Fibroblast of lung (primary cell): ENCODE results near the gene PSME3IP1. TPM values are rescaled to one million over a fixed set of nuclear protein-coding genes. Genes with fewer than 3 reads are reported as not detected.

Experiments
- DNase-seq, 2 donors: peaks; one replicate each; pipeline versions ENCODE4 v3.0.0 to v3.0.0-alpha.2; 2010; ENCODE audit warnings: low read depth in 2 of 2
- H2AFZ ChIP-seq: 2 replicates; pipeline ENCODE4 v1.5.1; 2012; ENCODE audit warnings: low read length, control low read depth, inconsistent platforms
- H3K27ac ChIP-seq: 2 replicates; pipeline ENCODE4 v1.5.1; 2011; ENCODE audit warnings: low read length, control low read depth; ENCODE audit not compliant: insufficient read depth
- H3K27me3 ChIP-seq: 2 replicates; pipeline ENCODE4 v1.5.1; 2011; ENCODE audit warnings: mild to moderate bottlenecking, low read length; ENCODE audit not compliant: control insufficient read depth, insufficient read depth
- H3K36me3 ChIP-seq: 2 replicates; pipeline ENCODE4 v1.5.1; 2011; ENCODE audit warnings: low read length; ENCODE audit not compliant: control insufficient read depth, insufficient read depth
- H3K4me1 ChIP-seq: 2 replicates; pipeline ENCODE4 v1.5.1; 2011; ENCODE audit warnings: low read length; ENCODE audit not compliant: control insufficient read depth, insufficient read depth; ENCODE audit errors: extremely low read depth
- H3K4me2 ChIP-seq: 2 replicates; pipeline ENCODE4 v1.5.1; 2011; ENCODE audit warnings: low read length, control low read depth; ENCODE audit not compliant: insufficient read depth; ENCODE audit errors: extremely low read depth
- H3K4me3 ChIP-seq, 4 experiments: fragments of 200-600 bp in 1 of 4; sonication (generic) in 1 of 4; replicated peaks in 1 of 4; 2 replicates each; pipeline ENCODE4 v1.5.1; 2011 to 2016; ENCODE audit warnings: low read length in 4 of 4, low read depth in 3 of 4, mild to moderate bottlenecking in 3 of 4, control low read depth in 2 of 4, inconsistent platforms in 1 of 4, mixed read lengths in 1 of 4; ENCODE audit not compliant: insufficient read depth in 1 of 4; ENCODE audit errors: control extremely low read depth in 1 of 4
- H3K79me2 ChIP-seq: 2 replicates; pipeline ENCODE4 v1.5.1; 2012; ENCODE audit warnings: mild to moderate bottlenecking, low read length, inconsistent platforms; ENCODE audit not compliant: control insufficient read depth, insufficient read depth
- H3K9ac ChIP-seq: 2 replicates; pipeline ENCODE4 v1.5.1; 2011; ENCODE audit warnings: mild to moderate bottlenecking, low read length, control low read depth; ENCODE audit not compliant: insufficient read depth
- H3K9me3 ChIP-seq: 2 replicates; pipeline ENCODE4 v1.5.1; 2012; ENCODE audit warnings: low read depth, low read length; ENCODE audit not compliant: control insufficient read depth, insufficient read depth
- H4K20me1 ChIP-seq: 2 replicates; pipeline ENCODE4 v1.5.1; 2011; ENCODE audit warnings: low read length; ENCODE audit not compliant: control insufficient read depth, insufficient read depth; ENCODE audit errors: extremely low read depth
- CTCF ChIP-seq, 2 donors: IDR thresholded peaks in 1 of 2; conservative IDR thresholded peaks in 1 of 2; 1 replicate in 1 of 2; 2 replicates in 1 of 2; pipeline ENCODE4 v1.5.1; 2011 to 2012; ENCODE audit warnings: low read length in 2 of 2, control low read depth in 1 of 2, inconsistent platforms in 1 of 2, low read depth in 1 of 2, mild to moderate bottlenecking in 1 of 2
- EZH2 ChIP-seq: IDR thresholded peaks from 2 replicates; pipeline ENCODE4 v1.5.1; 2012; ENCODE audit warnings: low read length, control low read depth, mild to moderate bottlenecking; ENCODE audit errors: missing control alignments
- polyA plus RNA-seq, 2 donors: library from polyadenylated mRNA; depleted of rRNA in 1 of 2; stranded (reverse) in 1 of 2; unstranded in 1 of 2; fragments of >200 nt; gene quantifications; 2 replicates each; pipeline ENCODE4 v1.2.1, GENCODE V29; 2011 to 2012; ENCODE audit warnings: missing spikeins in 1 of 2
- total RNA-seq: library from RNA; depleted of rRNA; stranded (reverse); fragments of >200 nt; gene quantifications from 2 replicates; pipeline ENCODE4 v1.2.1, GENCODE V29; 2014

The PSME3IP1 gene
- total and polyA plus RNA-seq, 2 donors (not counting 1 experiment from before 2014, with no cell fraction given) = 55.5 to 64.6 TPM

DNA sequence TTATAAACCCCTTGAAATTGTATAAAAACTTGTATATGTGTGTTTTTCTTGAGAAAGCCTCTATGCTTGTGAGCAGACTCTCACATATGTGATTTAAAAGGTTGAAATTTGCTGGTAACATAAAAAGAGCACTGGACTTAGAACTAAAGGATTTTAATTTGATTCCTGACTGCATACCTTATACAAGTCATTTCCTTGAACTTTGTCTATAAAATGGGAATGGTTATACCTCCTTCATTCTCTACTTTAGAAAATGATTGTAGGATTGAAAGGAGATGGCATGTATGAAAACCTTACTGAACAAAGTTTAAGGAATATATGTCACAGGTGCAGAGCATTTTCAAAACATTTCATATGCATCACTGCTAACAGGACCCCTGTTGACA, 48.9 kb upstream of the PSME3IP1 start:
- Histone ChIP-seq H3K27ac (no peak overlapping the region), H3K79me2 (no peaks in the 10 kb centered on the region), H3K9ac (no peak overlapping the region), H3K4me3 (no peak overlapping the region), H3K4me2 (no peak overlapping the region), H4K20me1 (no peaks in the 10 kb centered on the region), H3K4me1 (no peaks in the 10 kb centered on the region), H2AFZ (no peak overlapping the region), H3K36me3 (peaks cover 4% of the 10 kb centered on the region), H3K27me3 (no peaks in the 10 kb centered on the region), H3K9me3 (no peaks in the 10 kb centered on the region)
- TF ChIP-seq EZH2 = no peak
- no peak for TF ChIP-seq CTCF (conservative IDR thresholded peaks at IDR 0.05 in 1 of 2, IDR thresholded peaks at IDR 0.05 in 1 of 2; ENCODE audit: low read depth in 1 of 2, low read length in 2 of 2)
- DNase-seq = no peak

- Histone ChIP-seq H3K9ac (no peak overlapping the region), H3K79me2 (no peaks in the 10 kb centered on the region), H2AFZ (no peak overlapping the region), H3K4me2 (no peak overlapping the region), H3K27me3 (no peaks in the 10 kb centered on the region), H3K4me1 (no peaks in the 10 kb centered on the region), H3K27ac (no peak overlapping the region), H4K20me1 (no peaks in the 10 kb centered on the region), H3K36me3 (peaks cover 2% of the 10 kb centered on the region), H3K4me3 (no peak overlapping the region), H3K9me3 (no peaks in the 10 kb centered on the region)
- no peak for TF ChIP-seq CTCF (conservative IDR thresholded peaks at IDR 0.05 in 1 of 2, IDR thresholded peaks at IDR 0.05 in 1 of 2; ENCODE audit: low read depth in 1 of 2, low read length in 2 of 2)
- TF ChIP-seq EZH2 = no peak
- no peak for DNase-seq
Measured at GRCh38 chr16:57233944-57234706, 48.3 kb upstream of the PSME3IP1 start.

GRCh38 chr16:57231821-57232350, 46.0 kb upstream of the PSME3IP1 start:
- Histone ChIP-seq H3K9me3 (no peaks in the 10 kb centered on the region), H3K4me3 (no peak overlapping the region), H3K27me3 (no peaks in the 10 kb centered on the region), H3K9ac (no peak overlapping the region), H3K27ac (no peak overlapping the region), H2AFZ (no peak overlapping the region), H4K20me1 (no peaks in the 10 kb centered on the region), H3K4me2 (no peak overlapping the region), H3K79me2 (no peaks in the 10 kb centered on the region), H3K36me3 (peaks cover 4% of the 10 kb centered on the region), H3K4me1 (no peaks in the 10 kb centered on the region)
- no peak for DNase-seq
- TF ChIP-seq CTCF (conservative IDR thresholded peaks at IDR 0.05 in 1 of 2, IDR thresholded peaks at IDR 0.05 in 1 of 2; ENCODE audit: low read depth in 1 of 2, low read length in 2 of 2) (no peak), EZH2 (no peak)
